Esophagus squamous epithelium (tissue), 4 donors: ENCODE data around the gene MCC.

Experiments used
- CTCF ChIP-seq, 6 experiments: fragments of 450-650 bp in 4 of 6; fragments of 200-600 bp in 2 of 6; sonication (generic) in 2 of 6; IDR thresholded peaks; one replicate each; pipeline ENCODE4 v1.5.1; 2016 to 2019; ENCODE audit warnings: antibody characterized with exemption in 6 of 6, mild to moderate bottlenecking in 4 of 6, moderate library complexity in 4 of 6
- POLR2A ChIP-seq, 4 donors: fragments of 450-650 bp; IDR thresholded peaks; one replicate each; pipeline ENCODE4 v1.6.1; 2017; ENCODE audit warnings: antibody characterized with exemption in 4 of 4, mild to moderate bottlenecking in 4 of 4, moderate library complexity in 3 of 4

- no peak for TF ChIP-seq CTCF (IDR thresholded peaks at IDR 0.05)
- TF ChIP-seq POLR2A (IDR thresholded peaks at IDR 0.05) = no peak
These were observed 286.0 kb downstream of the MCC start for GRCh38 chr5:113202287-113202686.
